Natural killer cell treated with Interleukin-12 subunit alpha and Interleukin-12 subunit beta and Interleukin-15 and Interleukin-18, amount 100 ng/mL, for 72 hours (primary cell): ENCODE measurements around the gene RND3. TPM values are rescaled to one million over a fixed set of nuclear protein-coding genes. Genes with fewer than 3 reads are reported as not detected.

Experiments
- ATAC-seq, 2 donors: fragments of 150-1000 bp; cut with Tn5 transposase in 1 of 2; sonication (Bioruptor Pico), chemical (Tn5 transposase) in 1 of 2; 2 replicates each; pipeline ENCODE4 v1.10.0; 2021
- DNase-seq: peaks from one replicate; pipeline ENCODE4 v3.0.0; 2022; ENCODE audit warnings: low spot score
- H3K27ac Mint-ChIP-seq, 2 donors: 1 replicate in 1 of 2; 2 replicates in 1 of 2; pipeline ENCODE4 v1.8.0; 2022; ENCODE audit warnings: mixed read lengths in 2 of 2, mild to moderate bottlenecking in 1 of 2, moderate library complexity in 1 of 2
- H3K27me3 Mint-ChIP-seq, 2 donors: 1 replicate in 1 of 2; 2 replicates in 1 of 2; pipeline ENCODE4 v1.8.0; 2022; ENCODE audit warnings: mixed read lengths in 2 of 2
- H3K36me3 Mint-ChIP-seq: one replicate; pipeline ENCODE4 v1.8.0; 2022; ENCODE audit warnings: mixed read lengths
- H3K4me1 Mint-ChIP-seq, 2 donors: 1 replicate in 1 of 2; 2 replicates in 1 of 2; pipeline ENCODE4 v1.8.0; 2022; ENCODE audit warnings: low read depth in 2 of 2, mixed read lengths in 2 of 2, mild to moderate bottlenecking in 1 of 2
- H3K4me3 Mint-ChIP-seq: one replicate; pipeline ENCODE4 v1.8.0; 2022; ENCODE audit warnings: mixed read lengths
- H3K9me3 Mint-ChIP-seq: 2 replicates; pipeline ENCODE4 v1.8.0; 2022; ENCODE audit warnings: mixed read lengths
- total RNA-seq, 2 donors: library from RNA; stranded (reverse); gene quantifications; one replicate each; pipeline ENCODE4 v1.2.3, GENCODE V29; 2022

Gene RND3
- total RNA-seq, 2 donors from 2014 or later = not detected

DNA sequence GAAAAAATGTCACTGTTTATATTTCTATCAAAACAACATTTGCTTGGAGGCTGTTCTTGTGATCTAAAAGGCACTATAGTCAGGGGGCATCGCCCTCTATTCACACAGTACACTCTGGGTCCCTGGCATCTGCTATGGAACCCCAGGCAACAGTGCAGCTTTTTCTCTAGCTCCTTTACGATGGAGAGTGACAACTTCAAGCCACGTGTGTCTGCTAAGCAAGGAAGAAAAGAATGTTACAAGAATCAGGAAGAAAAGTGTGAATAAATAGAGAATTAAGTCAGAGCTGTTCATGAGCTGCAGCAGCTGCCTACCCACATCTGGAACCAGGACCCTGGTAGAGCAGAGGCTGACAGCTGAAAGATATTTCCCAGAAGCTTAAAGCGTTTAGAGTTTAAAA is 11.2 kb downstream of the RND3 start:
- no peaks in the 10 kb centered on the region for H3K27me3 Mint-ChIP-seq
- H3K36me3 Mint-ChIP-seq = no peaks in the 10 kb centered on the region
- no peak overlapping the region for H3K4me3 Mint-ChIP-seq
- no peak overlapping the region for H3K27ac Mint-ChIP-seq
- ATAC-seq = no peak
- H3K9me3 Mint-ChIP-seq = peaks cover 3% of the 10 kb centered on the region
- H3K4me1 Mint-ChIP-seq = no peaks in the 10 kb centered on the region
- DNase-seq = no peak

DNA sequence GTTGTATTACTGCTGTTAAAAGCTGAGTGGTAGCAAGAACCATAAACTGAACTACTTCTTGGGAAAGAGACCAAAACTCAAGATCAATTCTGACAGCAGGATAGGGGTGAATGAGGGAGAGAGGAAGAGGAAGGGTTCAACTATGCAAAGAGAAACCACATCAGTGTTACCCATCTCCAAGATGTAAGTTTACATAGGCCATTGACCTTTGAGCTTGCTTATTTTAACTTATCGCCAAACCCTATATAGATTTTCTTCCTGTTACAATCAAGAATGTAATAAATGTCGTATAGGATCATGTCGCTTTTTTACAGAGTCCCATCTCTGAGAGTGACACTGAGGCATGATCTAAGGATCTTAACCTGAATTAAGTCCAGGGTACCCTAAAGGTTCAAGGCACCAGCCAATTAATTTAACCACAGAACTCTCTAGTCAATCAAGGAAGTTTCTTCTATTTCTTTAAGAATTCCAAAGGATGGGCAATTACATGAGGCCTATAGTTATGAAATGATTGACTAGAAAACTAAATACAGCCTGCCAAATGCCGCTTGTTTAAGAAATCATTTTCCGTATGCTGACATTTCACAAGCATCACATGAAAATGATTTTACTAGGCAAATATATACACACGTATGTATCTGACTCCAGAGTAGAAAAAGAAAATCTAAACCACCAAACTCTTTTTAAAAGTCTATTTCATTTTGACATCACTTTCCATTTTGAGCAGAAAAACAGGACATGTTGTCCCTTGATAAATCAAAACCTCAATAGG is 11.8 kb downstream of the RND3 start:
- no peaks in the 10 kb centered on the region for H3K36me3 Mint-ChIP-seq
- no peak overlapping the region for H3K27ac Mint-ChIP-seq
- no peak for DNase-seq
- no peak overlapping the region for H3K4me3 Mint-ChIP-seq
- H3K9me3 Mint-ChIP-seq = peaks cover 3% of the 10 kb centered on the region
- H3K27me3 Mint-ChIP-seq = no peaks in the 10 kb centered on the region
- H3K4me1 Mint-ChIP-seq = no peaks in the 10 kb centered on the region
- no peak for ATAC-seq

DNA sequence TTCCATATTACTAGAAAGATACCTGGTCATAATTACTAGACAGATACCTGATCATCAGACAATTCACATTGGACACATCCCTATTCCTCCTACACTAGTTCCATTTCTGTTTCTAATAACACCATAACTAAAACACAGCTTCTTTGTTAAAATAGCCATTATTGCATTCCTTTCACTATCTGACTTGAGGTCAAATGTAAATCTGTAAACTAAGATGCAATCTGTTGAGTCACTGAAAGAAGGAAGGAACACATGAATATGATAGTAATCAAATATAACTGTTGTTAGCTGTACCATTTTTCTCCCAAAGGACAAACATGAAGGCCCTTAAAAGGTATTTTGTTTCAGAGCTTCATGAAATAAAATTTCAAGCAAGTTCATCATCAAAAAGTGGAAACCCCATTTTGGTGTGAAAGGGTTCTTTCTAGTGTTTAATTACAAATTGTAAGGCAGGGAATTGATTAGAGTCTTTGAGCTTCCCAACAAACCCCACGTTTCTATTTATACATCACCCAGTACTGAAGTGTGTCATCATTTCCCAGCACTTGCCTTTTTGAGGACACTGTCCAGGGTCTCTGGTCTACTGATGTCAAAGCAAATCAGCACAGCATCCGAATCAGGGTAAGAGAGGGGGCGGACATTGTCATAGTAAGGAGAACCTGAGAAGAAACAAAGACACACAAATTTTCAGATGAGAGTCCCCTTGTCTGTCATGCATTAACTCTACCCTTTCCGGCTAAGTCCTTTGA is 13.0 kb downstream of the RND3 start:
- DNase-seq (no peak), ATAC-seq (no peak)
- no peaks in the 10 kb centered on the region for H3K36me3 Mint-ChIP-seq
- H3K27me3 Mint-ChIP-seq = no peaks in the 10 kb centered on the region
- no peak overlapping the region for H3K4me3 Mint-ChIP-seq
- H3K27ac Mint-ChIP-seq = no peak overlapping the region
- peaks cover 3% of the 10 kb centered on the region for H3K9me3 Mint-ChIP-seq
- no peaks in the 10 kb centered on the region for H3K4me1 Mint-ChIP-seq

DNA sequence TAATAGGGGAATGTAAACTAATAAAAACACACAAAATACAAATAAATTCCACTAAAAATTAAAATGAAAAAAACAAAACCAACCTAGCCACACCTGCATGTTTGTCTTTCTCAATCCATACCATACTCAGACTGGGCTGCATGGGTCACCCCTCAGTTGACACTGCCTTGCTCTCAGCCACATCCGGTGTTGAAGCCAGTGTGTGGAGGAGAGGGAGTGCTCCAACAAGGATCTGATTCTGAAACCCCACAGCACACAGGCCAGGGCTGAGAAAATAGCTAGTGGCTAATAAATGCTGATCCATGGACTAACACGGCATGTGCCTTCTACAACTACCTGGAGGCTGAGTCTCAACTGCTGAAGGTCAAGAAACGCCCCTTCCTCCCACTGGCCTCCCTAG is 13.7 kb downstream of the RND3 start:
- H3K4me3 Mint-ChIP-seq = no peak overlapping the region
- H3K27me3 Mint-ChIP-seq = no peaks in the 10 kb centered on the region
- no peaks in the 10 kb centered on the region for H3K36me3 Mint-ChIP-seq
- H3K27ac Mint-ChIP-seq = no peak overlapping the region
- H3K4me1 Mint-ChIP-seq = no peaks in the 10 kb centered on the region
- DNase-seq = no peak
- no peak for ATAC-seq
- peaks cover 3% of the 10 kb centered on the region for H3K9me3 Mint-ChIP-seq

DNA sequence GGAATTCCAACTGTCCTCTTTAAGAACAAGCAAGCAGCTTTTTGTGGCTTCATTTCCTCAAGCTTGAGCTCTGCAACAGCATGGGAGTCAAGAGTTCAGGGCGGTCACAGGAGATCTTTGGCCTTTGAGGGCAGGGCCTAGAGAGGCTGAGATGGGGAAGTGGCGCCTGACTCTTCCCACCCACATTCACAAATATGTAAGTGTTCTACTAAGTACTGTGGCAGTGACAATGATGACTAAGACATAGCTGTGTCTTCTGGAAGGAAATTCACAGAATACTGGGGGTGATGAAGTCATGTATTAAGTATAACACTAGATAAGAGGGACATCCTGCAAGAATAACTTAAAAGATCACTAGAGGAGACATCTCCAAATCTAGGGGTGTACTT is 15.0 kb downstream of the RND3 start:
- Mint-ChIP-seq H3K9me3 (peaks cover 3% of the 10 kb centered on the region), H3K36me3 (no peaks in the 10 kb centered on the region), H3K27me3 (no peaks in the 10 kb centered on the region), H3K27ac (no peak overlapping the region), H3K4me3 (no peak overlapping the region), H3K4me1 (no peaks in the 10 kb centered on the region)
- DNase-seq (no peak), ATAC-seq (no peak)

DNA sequence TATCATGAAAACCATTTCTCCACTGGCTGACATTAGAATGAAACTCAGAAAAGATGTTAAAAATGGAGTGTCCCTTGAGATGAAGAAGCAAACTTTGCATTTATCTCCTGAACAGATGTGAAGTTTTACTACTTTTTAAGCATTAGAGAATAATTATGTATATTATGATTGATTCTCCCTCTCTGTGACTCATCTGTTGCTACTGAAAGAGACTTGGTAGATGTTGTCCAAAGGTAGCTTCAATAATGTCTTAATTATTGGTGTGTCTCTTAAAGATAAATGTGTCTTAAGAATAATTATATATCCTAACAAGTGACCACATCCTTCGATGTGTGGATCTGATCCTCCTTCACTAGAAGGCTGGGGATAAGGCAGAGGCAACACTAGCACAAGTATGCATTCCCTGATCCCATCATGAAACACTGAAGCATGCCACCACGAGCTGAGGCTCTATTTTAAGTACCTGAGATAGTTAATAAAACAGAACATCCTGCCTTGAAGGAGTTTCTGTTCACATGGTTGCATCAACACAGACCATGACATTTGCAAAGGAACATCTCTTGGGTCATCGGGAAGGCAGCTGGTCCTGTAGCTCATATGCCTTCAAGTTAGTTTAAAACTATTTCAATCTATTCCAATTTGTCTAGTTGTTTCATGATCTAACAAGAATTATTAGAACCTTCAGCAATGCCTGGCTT is 15.5 kb downstream of the RND3 start:
- ATAC-seq (no peak), DNase-seq (no peak)
- H3K4me3 Mint-ChIP-seq = no peak overlapping the region
- H3K27ac Mint-ChIP-seq = no peak overlapping the region
- H3K9me3 Mint-ChIP-seq = peaks cover 3% of the 10 kb centered on the region
- no peaks in the 10 kb centered on the region for H3K4me1 Mint-ChIP-seq
- H3K36me3 Mint-ChIP-seq = no peaks in the 10 kb centered on the region
- H3K27me3 Mint-ChIP-seq = no peaks in the 10 kb centered on the region

DNA sequence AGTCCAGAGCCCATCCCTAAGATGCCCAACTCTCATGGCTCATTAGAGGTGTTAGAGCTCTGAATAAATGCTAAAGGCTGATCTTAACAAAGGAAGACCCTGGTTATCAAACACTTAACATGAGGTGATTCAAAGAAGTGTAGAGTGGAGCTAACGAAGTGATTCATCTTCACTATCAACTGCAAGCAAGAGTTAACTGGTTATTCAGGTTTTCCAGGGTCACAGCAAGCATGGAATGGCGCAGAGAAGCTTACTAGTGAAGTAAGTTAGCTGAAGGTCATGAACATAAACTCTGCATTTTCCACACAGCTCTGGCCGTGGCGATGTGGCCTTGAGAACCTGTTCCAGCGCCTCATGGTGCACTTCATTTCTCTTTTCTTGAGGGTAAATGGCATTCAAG is 17.0 kb downstream of the RND3 start:
- no peaks in the 10 kb centered on the region for H3K4me1 Mint-ChIP-seq

DNA sequence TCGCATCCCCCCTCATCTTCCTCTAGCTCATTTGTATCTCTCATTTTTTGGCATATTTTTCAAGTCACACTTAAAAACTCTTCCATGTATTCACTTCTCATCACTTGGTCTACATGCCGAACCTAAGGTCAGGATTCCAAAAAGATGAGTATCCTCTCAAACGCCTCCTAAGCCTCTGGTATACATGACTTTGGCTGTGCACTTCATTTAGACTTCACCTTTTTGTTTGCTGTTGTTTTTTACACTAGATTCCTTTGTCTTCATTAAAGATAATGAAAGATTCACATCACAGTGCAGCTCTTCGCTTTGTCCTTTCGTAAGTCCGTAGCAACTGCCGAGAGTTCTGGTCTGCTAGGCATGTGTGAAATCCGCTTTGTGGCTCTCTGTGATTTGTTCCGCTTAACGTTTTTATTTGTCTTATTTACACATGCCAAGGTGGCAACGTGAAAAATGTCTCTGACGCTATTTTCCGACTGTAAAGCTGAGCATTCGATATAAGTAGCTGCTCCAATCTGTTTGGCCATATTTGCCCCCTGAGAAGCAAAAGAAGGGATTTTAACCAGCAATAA is 17.7 kb downstream of the RND3 start:
- no peaks in the 10 kb centered on the region for H3K4me1 Mint-ChIP-seq
- no peaks in the 10 kb centered on the region for H3K27me3 Mint-ChIP-seq
- H3K4me3 Mint-ChIP-seq = no peak overlapping the region
- H3K36me3 Mint-ChIP-seq = no peaks in the 10 kb centered on the region
- H3K9me3 Mint-ChIP-seq = peaks cover 3% of the 10 kb centered on the region
- ATAC-seq (no peak), DNase-seq (no peak)
- H3K27ac Mint-ChIP-seq = no peak overlapping the region

More for the DNA sequence above, 17.0 kb downstream of the RND3 start:
- Mint-ChIP-seq H3K4me3 (no peak overlapping the region), H3K36me3 (no peaks in the 10 kb centered on the region), H3K9me3 (peaks cover 3% of the 10 kb centered on the region), H3K27ac (no peak overlapping the region), H3K27me3 (no peaks in the 10 kb centered on the region)
- DNase-seq = no peak
- no peak for ATAC-seq

DNA sequence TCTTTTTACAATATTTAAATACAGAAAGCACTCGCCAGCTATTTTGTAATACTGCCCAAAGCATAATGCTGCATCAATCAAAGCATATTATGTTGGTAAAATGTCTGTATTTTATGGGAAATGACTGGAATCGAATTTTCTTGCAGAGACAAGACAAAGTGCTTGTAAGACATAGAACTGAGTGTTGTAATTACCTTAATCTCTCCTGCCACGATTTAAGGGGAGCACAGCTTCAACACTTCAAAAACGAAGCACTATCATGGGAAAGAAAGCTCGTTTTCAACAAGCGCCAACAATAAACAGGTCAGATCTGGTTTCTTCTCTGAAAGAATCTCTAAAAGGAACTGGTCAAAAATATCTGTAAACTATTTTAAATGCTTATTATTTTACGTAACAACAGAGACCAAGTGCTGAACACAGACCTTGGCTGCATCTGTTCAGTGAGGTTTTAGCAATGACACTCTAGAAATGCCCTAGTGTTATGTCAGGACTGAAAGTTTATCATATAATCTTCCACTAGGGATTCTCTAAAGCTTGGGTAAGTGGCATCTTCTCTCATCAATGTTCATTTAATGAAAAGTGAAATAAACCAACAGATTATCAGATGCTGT is 19.0 kb downstream of the RND3 start:
- DNase-seq (no peak), ATAC-seq (no peak)
- Mint-ChIP-seq H3K4me3 (no peak overlapping the region), H3K27me3 (no peaks in the 10 kb centered on the region), H3K36me3 (no peaks in the 10 kb centered on the region), H3K9me3 (peaks cover 2% of the 10 kb centered on the region), H3K4me1 (no peaks in the 10 kb centered on the region), H3K27ac (no peak overlapping the region)

DNA sequence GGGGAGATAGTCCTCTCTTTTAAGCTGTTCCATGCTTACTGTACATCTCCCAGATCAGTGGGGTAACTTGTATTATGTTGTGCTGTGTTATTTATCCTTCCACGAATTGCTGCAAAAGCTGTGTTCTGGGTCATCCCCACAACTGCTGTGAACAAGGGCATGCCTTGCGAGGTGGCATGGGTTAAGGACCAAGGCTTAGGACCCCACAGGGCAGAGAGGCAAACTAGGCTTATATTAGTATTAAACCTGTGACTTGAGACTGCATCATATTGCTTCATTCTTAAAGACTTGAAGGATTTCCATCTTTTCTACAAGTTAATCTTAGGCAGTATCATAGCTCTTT is 19.9 kb downstream of the RND3 start:
- H3K36me3 Mint-ChIP-seq = no peaks in the 10 kb centered on the region
- H3K9me3 Mint-ChIP-seq = peaks cover 3% of the 10 kb centered on the region
- no peak for DNase-seq
- H3K27ac Mint-ChIP-seq = no peak overlapping the region
- H3K27me3 Mint-ChIP-seq = no peaks in the 10 kb centered on the region
- H3K4me1 Mint-ChIP-seq = no peaks in the 10 kb centered on the region
- H3K4me3 Mint-ChIP-seq = no peak overlapping the region
- no peak for ATAC-seq

DNA sequence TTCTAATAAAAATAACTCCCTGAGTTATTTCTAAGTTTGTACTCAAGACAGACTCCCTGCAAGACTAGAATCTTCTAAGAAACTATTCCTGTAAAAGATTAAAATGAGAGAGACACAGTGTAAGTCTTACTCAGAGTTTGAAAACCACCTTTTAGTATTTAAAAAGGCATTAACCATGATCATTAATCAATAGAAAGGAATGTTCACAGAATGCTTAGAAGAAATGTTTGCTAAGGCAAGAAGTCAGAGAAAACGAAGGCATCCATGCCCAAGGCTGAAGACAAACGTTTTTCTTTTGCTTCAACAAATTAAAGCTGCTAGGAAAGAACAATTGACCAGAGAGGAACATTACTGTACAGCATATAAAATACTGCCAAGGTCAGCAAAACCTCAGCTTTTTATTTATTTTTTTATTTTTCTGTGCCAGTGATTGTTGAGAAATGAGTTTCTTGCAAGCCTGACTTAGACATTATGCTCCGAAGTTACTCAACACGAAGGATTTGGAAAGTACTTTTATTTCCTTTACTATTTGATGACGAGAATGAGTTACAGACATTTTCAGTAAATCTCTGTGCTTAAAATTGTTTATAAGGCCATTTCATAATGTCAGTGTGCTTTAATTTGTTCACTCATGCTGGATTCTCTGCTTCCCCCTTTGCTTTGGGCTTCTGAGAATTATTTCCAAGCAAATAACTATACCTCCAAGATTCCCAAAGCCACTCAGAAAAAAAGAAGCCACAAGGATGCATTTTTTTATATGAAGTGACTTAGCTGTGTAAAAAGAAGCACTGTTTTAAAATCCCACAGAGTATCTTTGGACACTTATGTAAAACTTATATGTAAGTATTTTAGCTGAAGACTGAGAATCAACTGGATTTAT is 20.5 kb downstream of the RND3 start:
- Mint-ChIP-seq H3K4me3 (no peak overlapping the region), H3K27ac (no peak overlapping the region), H3K27me3 (no peaks in the 10 kb centered on the region), H3K36me3 (no peaks in the 10 kb centered on the region), H3K4me1 (no peaks in the 10 kb centered on the region), H3K9me3 (peaks cover 3% of the 10 kb centered on the region)
- DNase-seq (no peak), ATAC-seq (no peak)

DNA sequence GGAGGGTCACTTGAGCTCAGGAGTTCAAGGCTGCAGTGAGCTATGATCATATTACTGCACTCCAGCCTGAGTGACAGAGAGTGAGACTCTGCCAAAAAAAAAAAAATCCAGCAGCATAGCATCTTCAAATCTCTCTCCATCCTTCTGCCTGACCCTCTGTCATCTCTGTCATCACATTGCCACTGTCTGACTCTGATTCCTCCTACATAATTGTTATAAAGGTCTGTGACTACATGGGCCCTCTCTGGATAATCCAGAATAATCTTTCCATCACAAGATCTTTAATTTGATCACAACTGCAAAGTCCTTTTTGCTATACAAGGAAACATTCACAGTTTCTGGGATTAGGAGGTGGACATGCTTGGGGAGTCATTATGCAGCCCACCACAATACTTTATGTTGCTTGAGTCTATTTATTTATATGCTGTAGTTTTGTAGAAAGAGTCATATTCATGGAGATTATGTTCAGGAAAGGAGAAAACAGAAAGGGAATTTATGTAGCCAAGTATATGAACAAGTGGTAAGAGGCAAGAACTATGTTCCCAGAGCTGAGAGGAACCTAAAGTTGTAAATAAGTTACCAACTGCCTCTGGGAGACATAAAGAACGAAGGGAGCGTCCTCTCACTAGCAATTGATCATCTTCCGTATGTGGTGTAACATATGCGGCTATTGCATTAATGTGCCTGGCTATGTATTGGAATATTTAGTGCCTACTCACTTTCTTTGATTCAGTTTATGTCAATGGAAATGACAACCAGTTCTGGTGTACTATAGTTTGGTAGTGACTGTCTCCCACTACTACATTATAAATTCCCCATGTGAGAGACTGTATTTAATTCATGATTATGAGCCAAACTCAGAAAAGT is 21.5 kb downstream of the RND3 start:
- DNase-seq (no peak), ATAC-seq (no peak)
- no peak overlapping the region for H3K4me3 Mint-ChIP-seq
- no peaks in the 10 kb centered on the region for H3K4me1 Mint-ChIP-seq
- no peaks in the 10 kb centered on the region for H3K36me3 Mint-ChIP-seq
- no peak overlapping the region for H3K27ac Mint-ChIP-seq
- peaks cover 5% of the 10 kb centered on the region for H3K9me3 Mint-ChIP-seq
- H3K27me3 Mint-ChIP-seq = no peaks in the 10 kb centered on the region
